Suppressor macrophage treated with lipopolysaccharide for 1 hour (primary cell): ENCODE results near the gene ARHGEF39.
A peak's percentile ranks its signal among the peaks of the same experiment; 100 is the strongest.

Source experiments
- DNase-seq, 3 donors: peaks; one replicate each; pipeline ENCODE4 v3.0.0-alpha.2; 2020 to 2022

The ARHGEF39 gene

GRCh38 chr9:35690614-35691333 lies 25.8 kb upstream of the ARHGEF39 start:
- peak; percentile 41 to 67 (median 47) for DNase-seq

- no peak for DNase-seq
Measured at GRCh38 chr9:35690294-35690613, 25.3 kb upstream of the ARHGEF39 start.

GRCh38 chr9:35689542-35690293 lies 24.7 kb upstream of the ARHGEF39 start, which contains the start of gene TPM2:
TSS of gene TPM2 (minus strand) at chr9:35689925. CDS start at chr9:35689817, 108 bp downstream.
- DNase-seq = no peak

- peak; percentile 64 to 79 (median 72) for DNase-seq
Measured at GRCh38 chr9:35688558-35689541, 23.9 kb upstream of the ARHGEF39 start.

- DNase-seq = no peak
Measured at GRCh38 chr9:35687972-35688557, 23.1 kb upstream of the ARHGEF39 start.

- DNase-seq = no peak
Measured at GRCh38 chr9:35687306-35687705, 22.3 kb upstream of the ARHGEF39 start.

- DNase-seq = no peak
Measured at GRCh38 chr9:35686222-35687203, 21.5 kb upstream of the ARHGEF39 start.

- DNase-seq = no peak
Measured at GRCh38 chr9:35685506-35685905, 20.5 kb upstream of the ARHGEF39 start.

- no peak for DNase-seq
Measured at GRCh38 chr9:35684921-35685320, 19.9 kb upstream of the ARHGEF39 start.

- DNase-seq = no peak
Measured at GRCh38 chr9:35683323-35683722, 18.3 kb upstream of the ARHGEF39 start.

GRCh38 chr9:35682520-35683315 lies 17.7 kb upstream of the ARHGEF39 start:
- no peak for DNase-seq

GRCh38 chr9:35682051-35682450 lies 17.1 kb upstream of the ARHGEF39 start:
- DNase-seq = no peak

GRCh38 chr9:35681341-35682002 lies 16.5 kb upstream of the ARHGEF39 start:
- no peak for DNase-seq

- peak in 1 of 3 donors; percentile 31 for DNase-seq
Measured at GRCh38 chr9:35680331-35681105, 15.5 kb upstream of the ARHGEF39 start.

- DNase-seq = no peak
Measured at GRCh38 chr9:35679766-35680330, 14.9 kb upstream of the ARHGEF39 start.

GRCh38 chr9:35679091-35679490 lies 14.1 kb upstream of the ARHGEF39 start:
- no peak for DNase-seq

- DNase-seq = peak; percentile 22 to 54 (median 27)
Measured at GRCh38 chr9:35675732-35676392, 10.9 kb upstream of the ARHGEF39 start.

- DNase-seq = no peak
Measured at GRCh38 chr9:35675204-35675603, 10.2 kb upstream of the ARHGEF39 start.
